Lower leg skin (tissue), 4 donors: ENCODE data around the gene ARHGEF16. TPM values are rescaled to one million over a fixed set of nuclear protein-coding genes. Genes with fewer than 3 reads are reported as not detected.
A peak's percentile ranks its signal among the peaks of the same experiment; 100 is the strongest.

Experiments
- DNase-seq, 2 donors: peaks; one replicate each; pipeline ENCODE4 v3.0.0-alpha.2; 2019; ENCODE audit warnings: low spot score in 2 of 2
- H3K4me3 ChIP-seq: fragments of 200-600 bp; sonication (generic); 2 replicates; pipeline ENCODE4 v1.5.1; 2017; ENCODE audit warnings: mild to moderate bottlenecking, low read depth; ENCODE audit not compliant: poor library complexity, severe bottlenecking
- CTCF ChIP-seq, 3 donors: fragments of 450-650 bp; IDR thresholded peaks; one replicate each; pipeline ENCODE4 v1.5.1; 2016; ENCODE audit warnings: antibody characterized with exemption in 3 of 3, mild to moderate bottlenecking in 3 of 3, moderate library complexity in 2 of 3
- POLR2A ChIP-seq, 2 donors: fragments of 450-650 bp; IDR thresholded peaks; one replicate each; pipeline ENCODE4 v1.6.1; 2016 to 2017; ENCODE audit warnings: antibody characterized with exemption in 2 of 2, mild to moderate bottlenecking in 1 of 2, moderate library complexity in 1 of 2
- WGBS, 2 donors: methylation state at CpG; one replicate each; pipeline ENCODE4 v1.1.5; 2018; 5-methylcytosine and 5-hydroxymethylcytosine counted together
- intact Hi-C: fragments of 100-400 bp; cut with DNase I; formaldehyde crosslinking; loops from one replicate; pipeline ENCODE4 v1.15.0; 2023; ENCODE audit warnings: low total_unique reads
- total RNA-seq, 4 donors: library from RNA; depleted of rRNA; stranded (reverse); fragments of >200 nt; gene quantifications; one replicate each; pipeline ENCODE4 v1.1.0, GENCODE V29; 2016

The ARHGEF16 gene
- total RNA-seq, 4 donors from 2014 or later, result 7.9 to 11.5 (median 9.8) TPM

- intact Hi-C loops, result no loop called here
- no peak overlapping the region for H3K4me3 ChIP-seq
- no peak for TF ChIP-seq POLR2A (IDR thresholded peaks at IDR 0.05)
- no peak for TF ChIP-seq CTCF (IDR thresholded peaks at IDR 0.05)
- no peak for DNase-seq
- 87 to 92% methylated on average over 12 to 14 of the region's 24 CpGs for WGBS, 2 donors
Observed at GRCh38 chr1:3525551-3526482, 71.4 kb downstream of the ARHGEF16 start.

- no peak for TF ChIP-seq CTCF (IDR thresholded peaks at IDR 0.05)
- TF ChIP-seq POLR2A (IDR thresholded peaks at IDR 0.05), result no peak
- DNase-seq, result no peak
- no peak overlapping the region for H3K4me3 ChIP-seq
- 74 to 80% methylated on average over 9 to 11 of the region's 12 CpGs for WGBS, 2 donors
- intact Hi-C loops, result no loop called here
Observed at GRCh38 chr1:3527774-3528173, 73.3 kb downstream of the ARHGEF16 start.

- intact Hi-C loops, result no loop called here
- no peak for DNase-seq
- WGBS, 2 donors, result 29 to 43% methylated on average over 16 to 17 of the region's 17 CpGs
- TF ChIP-seq CTCF (IDR thresholded peaks at IDR 0.05) (no peak), POLR2A (IDR thresholded peaks at IDR 0.05) (no peak)
- no peak overlapping the region for H3K4me3 ChIP-seq
Observed at GRCh38 chr1:3529099-3529729, 74.7 kb downstream of the ARHGEF16 start.

- WGBS, 2 donors, result 9 to 12% methylated on average over 24 to 26 of the region's 32 CpGs
- TF ChIP-seq CTCF (IDR thresholded peaks at IDR 0.05), result no peak
- TF ChIP-seq POLR2A (IDR thresholded peaks at IDR 0.05), result no peak
- DNase-seq, result peak; percentile 39 to 91
- intact Hi-C loops, result no loop called here
- H3K4me3 ChIP-seq, result peak overlapping the region; percentile 50
Observed at GRCh38 chr1:3530086-3530925, 75.8 kb downstream of the ARHGEF16 start.

Other genes starting within 250 kb of the ARHGEF16 start
- 100 to 1,000 TPM in 1 of 4 donors, 10 to 100 TPM in 3; 81.1 to 147 (median 86.1) TPM for gene MEGF6, start 156.8 kb downstream of the ARHGEF16 start, total RNA-seq
- gene TPRG1L, start 170.3 kb downstream of the ARHGEF16 start, total RNA-seq, result 10 to 100 TPM; 44.1 to 54.3 (median 52.2) TPM
- 10 to 100 TPM; 12.5 to 20.6 (median 15.3) TPM for gene WRAP73, start 195.4 kb downstream of the ARHGEF16 start, total RNA-seq
- gene TP73, start 197.9 kb downstream of the ARHGEF16 start, total RNA-seq, result 10 to 100 TPM in 2 of 4 donors, 1 to 10 TPM in 2; 5.8 to 23.6 (median 11.0) TPM